SU-DHL-6 (cell line): Measurements from ENCODE around the gene PRPF6.

Experiments
- H2AFZ ChIP-seq: fragments of 200-600 bp; sonication (generic); 2 replicates; pipeline ENCODE4 v1.6.1; 2014; ENCODE audit warnings: low read depth, mild to moderate bottlenecking, moderate library complexity, mixed read lengths, antibody characterized with exemption, low read length; ENCODE audit not compliant: severe bottlenecking
- H3F3A ChIP-seq: fragments of 200-600 bp; shearing (Covaris generic); 2 replicates; pipeline ENCODE4 v1.6.0; 2016; ENCODE audit warnings: antibody characterized with exemption, mild to moderate bottlenecking; ENCODE audit not compliant: insufficient read depth
- H3K27ac ChIP-seq: fragments of 200-600 bp; sonication (generic); 2 replicates; pipeline ENCODE4 v1.5.1; 2016; ENCODE audit warnings: low read depth, mild to moderate bottlenecking, low read length, moderate library complexity, mixed read lengths
- H3K27me3 ChIP-seq: fragments of 200-600 bp; sonication (generic), shearing (Covaris generic); 2 replicates; pipeline ENCODE4 v1.6.0; 2014; ENCODE audit warnings: mild to moderate bottlenecking, low read length
- H3K36me3 ChIP-seq: fragments of 200-600 bp; sonication (generic); 2 replicates; pipeline ENCODE4 v1.6.1; 2014; ENCODE audit warnings: mild to moderate bottlenecking, low read length, mixed read lengths
- H3K4me2 ChIP-seq: fragments of 300-600, 200-600 bp; shearing (Covaris generic), sonication (generic); 2 replicates; pipeline ENCODE4 v1.6.0; 2014; ENCODE audit warnings: low read length, low read depth, mild to moderate bottlenecking; ENCODE audit not compliant: poor library complexity, severe bottlenecking
- H3K4me3 ChIP-seq: fragments of 200-600 bp; sonication (generic); 2 replicates; pipeline ENCODE4 v1.5.1; 2014; ENCODE audit warnings: antibody characterized with exemption, low read length, mild to moderate bottlenecking, mixed read lengths; ENCODE audit not compliant: insufficient read depth, poor library complexity, severe bottlenecking
- H3K79me2 ChIP-seq: fragments of 200-600 bp; sonication (generic); 2 replicates; pipeline ENCODE4 v1.6.1; 2014; ENCODE audit warnings: mild to moderate bottlenecking, low read length, moderate library complexity; ENCODE audit not compliant: insufficient read depth
- H3K9ac ChIP-seq: fragments of 200-600 bp; sonication (generic); 2 replicates; pipeline ENCODE4 v1.7.0; 2014; ENCODE audit warnings: mild to moderate bottlenecking, low read length
- H3K9me2 ChIP-seq: fragments of 200-600 bp; sonication (generic); replicated peaks from 2 replicates; pipeline ENCODE4 v1.6.1; 2014; ENCODE audit warnings: low read length; ENCODE audit not compliant: insufficient read depth
- H3K9me3 ChIP-seq: fragments of 200-600 bp; sonication (generic); 2 replicates; pipeline ENCODE4 v1.6.1; 2014; ENCODE audit warnings: low read length, mixed read lengths; ENCODE audit not compliant: insufficient read depth
- H4K20me1 ChIP-seq: fragments of 200-600 bp; sonication (generic); 2 replicates; pipeline ENCODE4 v1.6.1; 2014; ENCODE audit warnings: low read depth, mild to moderate bottlenecking, antibody characterized with exemption, low read length, moderate library complexity, mixed read lengths
- EZH2phosphoT487 ChIP-seq: fragments of 200-600 bp; sonication (generic), shearing (Covaris generic); conservative IDR thresholded peaks from 2 replicates; pipeline ENCODE4 v1.6.1; 2018; ENCODE audit warnings: mild to moderate bottlenecking, antibody characterized with exemption, low read length, moderate library complexity, mixed read lengths
- TF ChIP-seq, protein P1 (sequence below): fragments of 200-600 bp; sonication (generic); IDR thresholded peaks from one replicate; pipeline ENCODE4 v1.5.1; 2017; ENCODE audit warnings: antibody characterized with exemption, mild to moderate bottlenecking, low read length, moderate library complexity; ENCODE audit not compliant: insufficient read depth, poor library complexity, severe bottlenecking

The PRPF6 gene

GRCh38 chr20:64045346-64046011 is 64.5 kb downstream of the PRPF6 start:
- H3K4me2 ChIP-seq: no peak overlapping the region

DNA sequence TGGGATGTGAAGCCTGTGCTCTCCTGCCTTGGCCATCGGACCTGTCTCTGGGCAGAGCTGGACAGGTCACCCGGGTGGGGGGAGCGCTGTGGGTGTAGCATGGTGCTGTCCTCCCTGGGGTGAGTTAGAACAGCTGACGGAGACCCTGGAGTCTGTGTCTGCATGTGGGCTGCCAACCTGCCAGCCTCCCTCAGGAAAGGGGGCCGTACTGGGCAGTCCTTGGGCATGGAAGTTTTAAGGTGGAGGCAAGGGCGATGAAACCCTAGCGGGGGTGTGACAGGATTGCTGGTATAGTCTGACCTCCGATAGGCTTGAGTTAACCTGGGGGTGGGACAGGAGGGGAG is 66.1 kb downstream of the PRPF6 start:
- no peaks in the 10 kb centered on the region for H3K79me2 ChIP-seq
- no peaks in the 10 kb centered on the region for H3K27me3 ChIP-seq
- H3K4me3 ChIP-seq: no peak overlapping the region
- no peak for TF ChIP-seq EZH2phosphoT487
- TF ChIP-seq, protein P1, sequence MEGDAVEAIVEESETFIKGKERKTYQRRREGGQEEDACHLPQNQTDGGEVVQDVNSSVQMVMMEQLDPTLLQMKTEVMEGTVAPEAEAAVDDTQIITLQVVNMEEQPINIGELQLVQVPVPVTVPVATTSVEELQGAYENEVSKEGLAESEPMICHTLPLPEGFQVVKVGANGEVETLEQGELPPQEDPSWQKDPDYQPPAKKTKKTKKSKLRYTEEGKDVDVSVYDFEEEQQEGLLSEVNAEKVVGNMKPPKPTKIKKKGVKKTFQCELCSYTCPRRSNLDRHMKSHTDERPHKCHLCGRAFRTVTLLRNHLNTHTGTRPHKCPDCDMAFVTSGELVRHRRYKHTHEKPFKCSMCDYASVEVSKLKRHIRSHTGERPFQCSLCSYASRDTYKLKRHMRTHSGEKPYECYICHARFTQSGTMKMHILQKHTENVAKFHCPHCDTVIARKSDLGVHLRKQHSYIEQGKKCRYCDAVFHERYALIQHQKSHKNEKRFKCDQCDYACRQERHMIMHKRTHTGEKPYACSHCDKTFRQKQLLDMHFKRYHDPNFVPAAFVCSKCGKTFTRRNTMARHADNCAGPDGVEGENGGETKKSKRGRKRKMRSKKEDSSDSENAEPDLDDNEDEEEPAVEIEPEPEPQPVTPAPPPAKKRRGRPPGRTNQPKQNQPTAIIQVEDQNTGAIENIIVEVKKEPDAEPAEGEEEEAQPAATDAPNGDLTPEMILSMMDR: no peak
- no peak overlapping the region for H2AFZ ChIP-seq
- H3K27ac ChIP-seq: no peak overlapping the region
- no peak overlapping the region for H3K9ac ChIP-seq
- H4K20me1 ChIP-seq: no peaks in the 10 kb centered on the region
- no peak overlapping the region for H3K4me2 ChIP-seq
- no peaks in the 10 kb centered on the region for H3K9me2 ChIP-seq
- H3K9me3 ChIP-seq: no peaks in the 10 kb centered on the region
- H3K36me3 ChIP-seq: no peaks in the 10 kb centered on the region
- H3F3A ChIP-seq: peaks cover 9% of the 10 kb centered on the region

More at GRCh38 chr20:64045346-64046011, 64.5 kb downstream of the PRPF6 start:
- Histone ChIP-seq H3K27me3 (no peaks in the 10 kb centered on the region), H3K36me3 (no peaks in the 10 kb centered on the region), H3F3A (peaks cover 9% of the 10 kb centered on the region), H3K9me3 (no peaks in the 10 kb centered on the region), H3K79me2 (no peaks in the 10 kb centered on the region), H3K27ac (no peak overlapping the region), H3K4me3 (no peak overlapping the region), H2AFZ (no peak overlapping the region), H4K20me1 (no peaks in the 10 kb centered on the region), H3K9me2 (no peaks in the 10 kb centered on the region), H3K9ac (no peak overlapping the region)
- TF ChIP-seq, protein P1: no peak
- no peak for TF ChIP-seq EZH2phosphoT487

GRCh38 chr20:64047968-64048401 is 67.1 kb downstream of the PRPF6 start:
- peaks cover 9% of the 10 kb centered on the region for H3F3A ChIP-seq
- no peaks in the 10 kb centered on the region for H3K79me2 ChIP-seq
- H3K9me2 ChIP-seq: no peaks in the 10 kb centered on the region
- H3K9me3 ChIP-seq: no peaks in the 10 kb centered on the region
- H2AFZ ChIP-seq: no peak overlapping the region
- H3K9ac ChIP-seq: no peak overlapping the region
- no peaks in the 10 kb centered on the region for H4K20me1 ChIP-seq
- H3K27ac ChIP-seq: no peak overlapping the region
- H3K36me3 ChIP-seq: no peaks in the 10 kb centered on the region
- TF ChIP-seq, protein P1: no peak
- no peak for TF ChIP-seq EZH2phosphoT487
- no peaks in the 10 kb centered on the region for H3K27me3 ChIP-seq
- H3K4me3 ChIP-seq: no peak overlapping the region
- no peak overlapping the region for H3K4me2 ChIP-seq
